Measurements from ENCODE around the gene HYAL3.

- TF ChIP-seq CTCF (IDR thresholded peaks at IDR 0.05; ENCODE audit: low read depth, low read length, poor library complexity, severe bottlenecking) (peak; percentile 90), EZH2phosphoT487 (IDR thresholded peaks at IDR 0.05; ENCODE audit: borderline replicate concordance, low read length) (no peak)
These were observed 38.9 kb downstream of the HYAL3 start for GRCh38 chr3:50260027-50260941.
